ENCODE data around the gene GLS2.

The GLS2 gene

GRCh38 chr12:56484566-56484965 lies 3.4 kb downstream of the GLS2 start:
- Histone ChIP-seq H3K9me2 (replicated peaks; ENCODE audit: insufficient read depth, low read length) (no peaks in the 10 kb centered on the region), H3K4me2 (ENCODE audit: low read depth, low read length, poor library complexity, severe bottlenecking) (no peak overlapping the region), H2AFZ (ENCODE audit: low read depth, low read length, severe bottlenecking) (no peak overlapping the region), H3K79me2 (ENCODE audit: insufficient read depth, low read length) (no peaks in the 10 kb centered on the region), H3K27ac (ENCODE audit: low read depth, low read length) (no peak overlapping the region), H3K4me3 (ENCODE audit: insufficient read depth, low read length, poor library complexity, severe bottlenecking) (no peak overlapping the region), H3F3A (ENCODE audit: insufficient read depth) (no peaks in the 10 kb centered on the region), H3K27me3 (ENCODE audit: low read length) (no peaks in the 10 kb centered on the region), H3K36me3 (ENCODE audit: low read length) (no peaks in the 10 kb centered on the region), H4K20me1 (ENCODE audit: low read depth, low read length) (no peaks in the 10 kb centered on the region), H3K9me3 (ENCODE audit: insufficient read depth, low read length) (no peaks in the 10 kb centered on the region), H3K9ac (ENCODE audit: low read length) (no peak overlapping the region)
- TF ChIP-seq EZH2phosphoT487 (conservative IDR thresholded peaks at IDR 0.05; ENCODE audit: low read length) = no peak
- TF ChIP-seq CTCF (IDR thresholded peaks at IDR 0.05; ENCODE audit: insufficient read depth, low read length, poor library complexity, severe bottlenecking) = no peak

GRCh38 chr12:56479625-56480024 lies 8.3 kb downstream of the GLS2 start:
- no peak overlapping the region for H3K4me2 ChIP-seq (ENCODE audit: low read depth, low read length, poor library complexity, severe bottlenecking)
- H3K27ac ChIP-seq (ENCODE audit: low read depth, low read length) = no peak overlapping the region
- no peaks in the 10 kb centered on the region for H3F3A ChIP-seq (ENCODE audit: insufficient read depth)
- no peaks in the 10 kb centered on the region for H3K36me3 ChIP-seq (ENCODE audit: low read length)
- H2AFZ ChIP-seq (ENCODE audit: low read depth, low read length, severe bottlenecking) = no peak overlapping the region
- no peaks in the 10 kb centered on the region for H3K27me3 ChIP-seq (ENCODE audit: low read length)
- no peak overlapping the region for H3K4me3 ChIP-seq (ENCODE audit: insufficient read depth, low read length, poor library complexity, severe bottlenecking)
- no peaks in the 10 kb centered on the region for H3K9me3 ChIP-seq (ENCODE audit: insufficient read depth, low read length)
- TF ChIP-seq EZH2phosphoT487 (conservative IDR thresholded peaks at IDR 0.05; ENCODE audit: low read length) = no peak
- TF ChIP-seq CTCF (IDR thresholded peaks at IDR 0.05; ENCODE audit: insufficient read depth, low read length, poor library complexity, severe bottlenecking) = no peak
- no peaks in the 10 kb centered on the region for H3K9me2 ChIP-seq (replicated peaks; ENCODE audit: insufficient read depth, low read length)
- no peak overlapping the region for H3K9ac ChIP-seq (ENCODE audit: low read length)
- no peaks in the 10 kb centered on the region for H3K79me2 ChIP-seq (ENCODE audit: insufficient read depth, low read length)
- no peaks in the 10 kb centered on the region for H4K20me1 ChIP-seq (ENCODE audit: low read depth, low read length)

- TF ChIP-seq CTCF (IDR thresholded peaks at IDR 0.05; ENCODE audit: insufficient read depth, low read length, poor library complexity, severe bottlenecking) (no peak), EZH2phosphoT487 (conservative IDR thresholded peaks at IDR 0.05; ENCODE audit: low read length) (no peak)
- no peak overlapping the region for H3K4me2 ChIP-seq (ENCODE audit: low read depth, low read length, poor library complexity, severe bottlenecking)
- H3K27me3 ChIP-seq (ENCODE audit: low read length) = no peaks in the 10 kb centered on the region
- H3K9me3 ChIP-seq (ENCODE audit: insufficient read depth, low read length) = no peaks in the 10 kb centered on the region
- no peak overlapping the region for H2AFZ ChIP-seq (ENCODE audit: low read depth, low read length, severe bottlenecking)
- H3F3A ChIP-seq (ENCODE audit: insufficient read depth) = peaks cover 4% of the 10 kb centered on the region; the same call in 1 of the 2 replicates
- H3K4me3 ChIP-seq (ENCODE audit: insufficient read depth, low read length, poor library complexity, severe bottlenecking) = no peak overlapping the region
- no peaks in the 10 kb centered on the region for H3K9me2 ChIP-seq (replicated peaks; ENCODE audit: insufficient read depth, low read length)
- H3K79me2 ChIP-seq (ENCODE audit: insufficient read depth, low read length) = no peaks in the 10 kb centered on the region
- H3K36me3 ChIP-seq (ENCODE audit: low read length) = no peaks in the 10 kb centered on the region
- H3K27ac ChIP-seq (ENCODE audit: low read depth, low read length) = no peak overlapping the region
- no peaks in the 10 kb centered on the region for H4K20me1 ChIP-seq (ENCODE audit: low read depth, low read length)
- H3K9ac ChIP-seq (ENCODE audit: low read length) = no peak overlapping the region
Observed at GRCh38 chr12:56477521-56478225, 10.3 kb downstream of the GLS2 start.
